K562 (cell line): Measurements from ENCODE around the gene ANKRD13D.

ENCODE experiments used
- MXI1 ChIP-seq: IDR thresholded peaks from 2 replicates; pipeline ENCODE4 v1.6.1; 2011; ENCODE audit warnings: low read depth, mild to moderate bottlenecking, improper control_type of control experiment, low read length
- NFXL1 ChIP-seq: fragments of 450-650 bp; formaldehyde crosslinking; IDR thresholded peaks from 2 replicates; pipeline ENCODE4 v1.4.0; 2021; ENCODE audit warnings: mild to moderate bottlenecking
- RAD21 ChIP-seq, 2 experiments: fragments of 250-450 bp in 1 of 2; fragments of 450-650 bp in 1 of 2; sonication (Bioruptor Pico) in 1 of 2; formaldehyde crosslinking in 1 of 2; IDR thresholded peaks in 1 of 2; conservative IDR thresholded peaks in 1 of 2; 2 replicates each; pipeline versions ENCODE4 v1.4.0 to v1.8.0; 2020 to 2022; ENCODE audit warnings: mild to moderate bottlenecking in 2 of 2, moderate library complexity in 1 of 2
- YBX1 ChIP-seq: fragments of 450-650 bp; IDR thresholded peaks from 2 replicates; pipeline ENCODE4 v1.7.1; 2016; ENCODE audit warnings: mild to moderate bottlenecking
- ZC3H4 ChIP-seq: sonication (generic); formaldehyde crosslinking; IDR thresholded peaks from 2 replicates; pipeline ENCODE4 v1.9.0; 2021; ENCODE audit warnings: missing genetic modification reagents, borderline replicate concordance
- ZKSCAN1 ChIP-seq: fragments of 150-350 bp; IDR thresholded peaks from 2 replicates; pipeline ENCODE4 v1.6.1; 2016; ENCODE audit warnings: low read depth, low read length
- ZNF696 ChIP-seq: fragments of 250-450 bp; sonication (Bioruptor Pico); conservative IDR thresholded peaks from 2 replicates; pipeline ENCODE4 v1.4.0; 2020; ENCODE audit warnings: mild to moderate bottlenecking, moderate library complexity
- ZNF785 ChIP-seq: fragments of 250-450 bp; sonication (Bioruptor Pico); IDR thresholded peaks from 2 replicates; pipeline ENCODE4 v1.4.0; 2020; ENCODE audit warnings: mild to moderate bottlenecking
- TF ChIP-seq, protein P1 (sequence below), 3 experiments: IDR thresholded peaks in 2 of 3; conservative IDR thresholded peaks in 1 of 3; 2 replicates each; pipeline ENCODE4 v1.5.1; 2011 to 2012; ENCODE audit warnings: low read length in 3 of 3, mild to moderate bottlenecking in 3 of 3, control low read depth in 2 of 3, improper control_type of control experiment in 1 of 3, inconsistent platforms in 1 of 3, low read depth in 1 of 3, mixed read lengths in 1 of 3, moderate library complexity in 1 of 3; ENCODE audit not compliant: insufficient read depth in 2 of 3
- TF ChIP-seq, protein P2 (sequence below), 2 experiments: fragments of 450-650 bp; formaldehyde crosslinking in 1 of 2; IDR thresholded peaks; 2 replicates each; pipeline versions ENCODE4 v1.4.0 to v1.6.1; 2014 to 2020; ENCODE audit warnings: mild to moderate bottlenecking in 2 of 2, borderline replicate concordance in 1 of 2, low read depth in 1 of 2
- TF ChIP-seq, protein P3 (sequence below): IDR thresholded peaks from 2 replicates; pipeline ENCODE4 v1.6.1; 2016; ENCODE audit warnings: missing genetic modification characterization, missing compliant biosample characterization
- TF ChIP-seq, protein P4 (sequence below): sonication (generic); formaldehyde crosslinking; IDR thresholded peaks from 2 replicates; pipeline ENCODE4 v1.8.0; 2023; ENCODE audit warnings: missing genetic modification reagents, mild to moderate bottlenecking, borderline replicate concordance

DNA sequence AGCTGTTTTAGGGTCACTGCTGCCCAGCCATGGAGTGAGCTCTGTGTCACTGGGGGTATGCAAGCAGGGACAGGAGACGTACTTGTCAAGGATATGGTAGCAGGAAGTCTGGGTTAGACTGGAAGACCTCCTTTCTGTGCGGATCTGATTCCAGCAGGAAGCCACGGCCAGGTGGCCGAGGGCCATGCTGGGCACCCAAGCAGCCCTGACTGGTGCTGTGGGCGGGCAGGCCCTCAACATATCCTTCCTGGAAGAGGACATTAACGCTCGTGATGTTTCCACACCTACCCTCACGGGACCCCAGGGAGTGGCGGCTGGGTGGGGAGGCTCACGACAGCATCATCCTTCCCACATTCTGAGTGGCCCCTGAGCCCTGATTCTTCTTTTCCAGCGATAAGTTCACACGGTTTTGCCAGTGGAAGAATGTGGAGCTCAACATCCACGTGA, 8.7 kb upstream of the ANKRD13D start:
- TF ChIP-seq MXI1 (no peak), ZNF785 (CRISPR knock-in tag) (no peak), NFXL1 (CRISPR knock-in tag) (no peak), RAD21 (CRISPR knock-in tag; conservative IDR thresholded peaks at IDR 0.05 in 1 of 2, IDR thresholded peaks at IDR 0.05 in 1 of 2) (no peak), YBX1 (no peak), ZNF696 (CRISPR knock-in tag) (no peak), ZC3H4 (CRISPR knock-in tag) (no peak), ZKSCAN1 (no peak)
- TF ChIP-seq, protein P1, sequence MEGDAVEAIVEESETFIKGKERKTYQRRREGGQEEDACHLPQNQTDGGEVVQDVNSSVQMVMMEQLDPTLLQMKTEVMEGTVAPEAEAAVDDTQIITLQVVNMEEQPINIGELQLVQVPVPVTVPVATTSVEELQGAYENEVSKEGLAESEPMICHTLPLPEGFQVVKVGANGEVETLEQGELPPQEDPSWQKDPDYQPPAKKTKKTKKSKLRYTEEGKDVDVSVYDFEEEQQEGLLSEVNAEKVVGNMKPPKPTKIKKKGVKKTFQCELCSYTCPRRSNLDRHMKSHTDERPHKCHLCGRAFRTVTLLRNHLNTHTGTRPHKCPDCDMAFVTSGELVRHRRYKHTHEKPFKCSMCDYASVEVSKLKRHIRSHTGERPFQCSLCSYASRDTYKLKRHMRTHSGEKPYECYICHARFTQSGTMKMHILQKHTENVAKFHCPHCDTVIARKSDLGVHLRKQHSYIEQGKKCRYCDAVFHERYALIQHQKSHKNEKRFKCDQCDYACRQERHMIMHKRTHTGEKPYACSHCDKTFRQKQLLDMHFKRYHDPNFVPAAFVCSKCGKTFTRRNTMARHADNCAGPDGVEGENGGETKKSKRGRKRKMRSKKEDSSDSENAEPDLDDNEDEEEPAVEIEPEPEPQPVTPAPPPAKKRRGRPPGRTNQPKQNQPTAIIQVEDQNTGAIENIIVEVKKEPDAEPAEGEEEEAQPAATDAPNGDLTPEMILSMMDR (IDR thresholded peaks at IDR 0.05 in 2 of 3, conservative IDR thresholded peaks at IDR 0.05 in 1 of 3; ENCODE audit: insufficient read depth in 2 of 3, low read depth in 1 of 3, low read length in 3 of 3) = no peak
- TF ChIP-seq, protein P2, sequence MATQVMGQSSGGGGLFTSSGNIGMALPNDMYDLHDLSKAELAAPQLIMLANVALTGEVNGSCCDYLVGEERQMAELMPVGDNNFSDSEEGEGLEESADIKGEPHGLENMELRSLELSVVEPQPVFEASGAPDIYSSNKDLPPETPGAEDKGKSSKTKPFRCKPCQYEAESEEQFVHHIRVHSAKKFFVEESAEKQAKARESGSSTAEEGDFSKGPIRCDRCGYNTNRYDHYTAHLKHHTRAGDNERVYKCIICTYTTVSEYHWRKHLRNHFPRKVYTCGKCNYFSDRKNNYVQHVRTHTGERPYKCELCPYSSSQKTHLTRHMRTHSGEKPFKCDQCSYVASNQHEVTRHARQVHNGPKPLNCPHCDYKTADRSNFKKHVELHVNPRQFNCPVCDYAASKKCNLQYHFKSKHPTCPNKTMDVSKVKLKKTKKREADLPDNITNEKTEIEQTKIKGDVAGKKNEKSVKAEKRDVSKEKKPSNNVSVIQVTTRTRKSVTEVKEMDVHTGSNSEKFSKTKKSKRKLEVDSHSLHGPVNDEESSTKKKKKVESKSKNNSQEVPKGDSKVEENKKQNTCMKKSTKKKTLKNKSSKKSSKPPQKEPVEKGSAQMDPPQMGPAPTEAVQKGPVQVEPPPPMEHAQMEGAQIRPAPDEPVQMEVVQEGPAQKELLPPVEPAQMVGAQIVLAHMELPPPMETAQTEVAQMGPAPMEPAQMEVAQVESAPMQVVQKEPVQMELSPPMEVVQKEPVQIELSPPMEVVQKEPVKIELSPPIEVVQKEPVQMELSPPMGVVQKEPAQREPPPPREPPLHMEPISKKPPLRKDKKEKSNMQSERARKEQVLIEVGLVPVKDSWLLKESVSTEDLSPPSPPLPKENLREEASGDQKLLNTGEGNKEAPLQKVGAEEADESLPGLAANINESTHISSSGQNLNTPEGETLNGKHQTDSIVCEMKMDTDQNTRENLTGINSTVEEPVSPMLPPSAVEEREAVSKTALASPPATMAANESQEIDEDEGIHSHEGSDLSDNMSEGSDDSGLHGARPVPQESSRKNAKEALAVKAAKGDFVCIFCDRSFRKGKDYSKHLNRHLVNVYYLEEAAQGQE (IDR thresholded peaks at IDR 0.05; ENCODE audit: borderline replicate concordance) = no peak
- TF ChIP-seq, protein P2 (CRISPR knock-in tag; IDR thresholded peaks at IDR 0.05; ENCODE audit: low read depth) = no peak
- TF ChIP-seq, protein P3, sequence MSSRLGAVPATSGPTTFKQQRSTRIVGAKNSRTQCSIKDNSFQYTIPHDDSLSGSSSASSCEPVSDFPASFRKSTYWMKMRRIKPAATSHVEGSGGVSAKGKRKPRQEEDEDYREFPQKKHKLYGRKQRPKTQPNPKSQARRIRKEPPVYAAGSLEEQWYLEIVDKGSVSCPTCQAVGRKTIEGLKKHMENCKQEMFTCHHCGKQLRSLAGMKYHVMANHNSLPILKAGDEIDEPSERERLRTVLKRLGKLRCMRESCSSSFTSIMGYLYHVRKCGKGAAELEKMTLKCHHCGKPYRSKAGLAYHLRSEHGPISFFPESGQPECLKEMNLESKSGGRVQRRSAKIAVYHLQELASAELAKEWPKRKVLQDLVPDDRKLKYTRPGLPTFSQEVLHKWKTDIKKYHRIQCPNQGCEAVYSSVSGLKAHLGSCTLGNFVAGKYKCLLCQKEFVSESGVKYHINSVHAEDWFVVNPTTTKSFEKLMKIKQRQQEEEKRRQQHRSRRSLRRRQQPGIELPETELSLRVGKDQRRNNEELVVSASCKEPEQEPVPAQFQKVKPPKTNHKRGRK (tag) = no peak
- TF ChIP-seq, protein P4, sequence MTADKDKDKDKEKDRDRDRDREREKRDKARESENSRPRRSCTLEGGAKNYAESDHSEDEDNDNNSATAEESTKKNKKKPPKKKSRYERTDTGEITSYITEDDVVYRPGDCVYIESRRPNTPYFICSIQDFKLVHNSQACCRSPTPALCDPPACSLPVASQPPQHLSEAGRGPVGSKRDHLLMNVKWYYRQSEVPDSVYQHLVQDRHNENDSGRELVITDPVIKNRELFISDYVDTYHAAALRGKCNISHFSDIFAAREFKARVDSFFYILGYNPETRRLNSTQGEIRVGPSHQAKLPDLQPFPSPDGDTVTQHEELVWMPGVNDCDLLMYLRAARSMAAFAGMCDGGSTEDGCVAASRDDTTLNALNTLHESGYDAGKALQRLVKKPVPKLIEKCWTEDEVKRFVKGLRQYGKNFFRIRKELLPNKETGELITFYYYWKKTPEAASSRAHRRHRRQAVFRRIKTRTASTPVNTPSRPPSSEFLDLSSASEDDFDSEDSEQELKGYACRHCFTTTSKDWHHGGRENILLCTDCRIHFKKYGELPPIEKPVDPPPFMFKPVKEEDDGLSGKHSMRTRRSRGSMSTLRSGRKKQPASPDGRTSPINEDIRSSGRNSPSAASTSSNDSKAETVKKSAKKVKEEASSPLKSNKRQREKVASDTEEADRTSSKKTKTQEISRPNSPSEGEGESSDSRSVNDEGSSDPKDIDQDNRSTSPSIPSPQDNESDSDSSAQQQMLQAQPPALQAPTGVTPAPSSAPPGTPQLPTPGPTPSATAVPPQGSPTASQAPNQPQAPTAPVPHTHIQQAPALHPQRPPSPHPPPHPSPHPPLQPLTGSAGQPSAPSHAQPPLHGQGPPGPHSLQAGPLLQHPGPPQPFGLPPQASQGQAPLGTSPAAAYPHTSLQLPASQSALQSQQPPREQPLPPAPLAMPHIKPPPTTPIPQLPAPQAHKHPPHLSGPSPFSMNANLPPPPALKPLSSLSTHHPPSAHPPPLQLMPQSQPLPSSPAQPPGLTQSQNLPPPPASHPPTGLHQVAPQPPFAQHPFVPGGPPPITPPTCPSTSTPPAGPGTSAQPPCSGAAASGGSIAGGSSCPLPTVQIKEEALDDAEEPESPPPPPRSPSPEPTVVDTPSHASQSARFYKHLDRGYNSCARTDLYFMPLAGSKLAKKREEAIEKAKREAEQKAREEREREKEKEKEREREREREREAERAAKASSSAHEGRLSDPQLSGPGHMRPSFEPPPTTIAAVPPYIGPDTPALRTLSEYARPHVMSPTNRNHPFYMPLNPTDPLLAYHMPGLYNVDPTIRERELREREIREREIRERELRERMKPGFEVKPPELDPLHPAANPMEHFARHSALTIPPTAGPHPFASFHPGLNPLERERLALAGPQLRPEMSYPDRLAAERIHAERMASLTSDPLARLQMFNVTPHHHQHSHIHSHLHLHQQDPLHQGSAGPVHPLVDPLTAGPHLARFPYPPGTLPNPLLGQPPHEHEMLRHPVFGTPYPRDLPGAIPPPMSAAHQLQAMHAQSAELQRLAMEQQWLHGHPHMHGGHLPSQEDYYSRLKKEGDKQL = no peak
